Testis (tissue), 3 donors: ENCODE results near the gene CBLC. TPM values are rescaled to one million over a fixed set of nuclear protein-coding genes. Genes with fewer than 3 reads are reported as not detected.

Source experiments
- DNase-seq: peaks from one replicate; pipeline ENCODE4 v3.0.0-alpha.2; 2019
- H3K27ac ChIP-seq, 2 donors: fragments of 200-600 bp; sonication (generic); one replicate each; pipeline ENCODE4 v1.5.1; 2019
- H3K27me3 ChIP-seq: fragments of 200-600 bp; sonication (generic); one replicate; pipeline ENCODE4 v1.5.1; 2019
- H3K36me3 ChIP-seq: fragments of 200-600 bp; sonication (generic); one replicate; pipeline ENCODE4 v1.5.1; 2017; ENCODE audit warnings: low read depth; ENCODE audit errors: missing control alignments
- H3K4me1 ChIP-seq: fragments of 200-600 bp; sonication (generic); one replicate; pipeline ENCODE4 v1.5.1; 2019
- H3K4me3 ChIP-seq, 2 donors: fragments of 200-600 bp; sonication (generic); one replicate each; pipeline ENCODE4 v1.5.1; 2017 to 2019
- H3K9me3 ChIP-seq: fragments of 200-600 bp; sonication (generic); one replicate; pipeline ENCODE4 v1.5.1; 2017
- POLR2A ChIP-seq: fragments of 450-650 bp; IDR thresholded peaks from one replicate; pipeline ENCODE4 v1.6.1; 2017; ENCODE audit warnings: antibody characterized with exemption, mild to moderate bottlenecking, moderate library complexity
- WGBS, 2 donors: methylation state at CpG; one replicate each; pipeline ENCODE4 v1.1.5; 2018; 5-methylcytosine and 5-hydroxymethylcytosine counted together
- intact Hi-C: fragments of 100-400 bp; cut with DNase I; formaldehyde crosslinking; loops from one replicate; pipeline ENCODE4 v1.15.1; 2023; ENCODE audit warnings: low total_unique reads
- polyA plus RNA-seq: library from polyadenylated mRNA; stranded (reverse); fragments of 350-450 nt; fragmentation: Illumina TruSeq; extraction: RNeasy Lipid Tissue Mini Kit (QIAGEN cat#74804); gene quantifications from one replicate; pipeline ENCODE4 v1.2.3, GENCODE V29; 2014; ENCODE audit warnings: low read depth, low replicate concordance; ENCODE audit not compliant: insufficient read depth
- total RNA-seq, 2 donors: library from RNA; depleted of rRNA; stranded (reverse); fragments of >200 nt; gene quantifications; one replicate each; pipeline ENCODE4 v1.2.3, GENCODE V29; 2016
- TF ChIP-seq, protein P1 (sequence below), 3 experiments: fragments of 450-650 bp in 2 of 3; fragments of 200-600 bp in 1 of 3; sonication (generic) in 1 of 3; IDR thresholded peaks; one replicate each; pipeline ENCODE4 v1.5.1; 2016 to 2019; ENCODE audit warnings: antibody characterized with exemption in 3 of 3, mild to moderate bottlenecking in 2 of 3, moderate library complexity in 1 of 3

CBLC gene
- total and polyA plus RNA-seq, 3 donors from 2014 or later = 1.9 to 6.9 (median 4.9) TPM

DNA sequence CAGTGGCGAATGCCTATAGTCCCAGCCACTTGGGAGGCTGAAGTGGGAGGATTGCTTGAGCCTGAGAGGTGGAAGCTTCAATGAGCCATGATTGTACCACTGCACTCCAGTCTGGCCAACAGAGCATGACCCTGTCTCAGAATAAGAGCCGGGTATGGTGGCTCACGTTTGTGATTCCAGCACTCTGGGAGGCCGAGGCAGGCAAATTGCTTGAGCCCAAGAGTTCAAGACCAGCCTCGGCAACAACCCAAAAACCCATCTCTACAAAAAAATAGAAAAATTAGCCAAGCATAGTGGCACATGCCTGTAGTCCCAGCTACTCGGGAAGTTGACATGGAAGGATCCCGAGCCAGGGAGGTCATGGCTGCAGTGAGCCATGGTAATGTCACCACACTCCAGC, 63.1 kb downstream of the CBLC start:
- H3K4me3 ChIP-seq = no peak overlapping the region
- no peaks in the 10 kb centered on the region for H3K27me3 ChIP-seq
- no peaks in the 10 kb centered on the region for H3K9me3 ChIP-seq
- TF ChIP-seq, protein P1, sequence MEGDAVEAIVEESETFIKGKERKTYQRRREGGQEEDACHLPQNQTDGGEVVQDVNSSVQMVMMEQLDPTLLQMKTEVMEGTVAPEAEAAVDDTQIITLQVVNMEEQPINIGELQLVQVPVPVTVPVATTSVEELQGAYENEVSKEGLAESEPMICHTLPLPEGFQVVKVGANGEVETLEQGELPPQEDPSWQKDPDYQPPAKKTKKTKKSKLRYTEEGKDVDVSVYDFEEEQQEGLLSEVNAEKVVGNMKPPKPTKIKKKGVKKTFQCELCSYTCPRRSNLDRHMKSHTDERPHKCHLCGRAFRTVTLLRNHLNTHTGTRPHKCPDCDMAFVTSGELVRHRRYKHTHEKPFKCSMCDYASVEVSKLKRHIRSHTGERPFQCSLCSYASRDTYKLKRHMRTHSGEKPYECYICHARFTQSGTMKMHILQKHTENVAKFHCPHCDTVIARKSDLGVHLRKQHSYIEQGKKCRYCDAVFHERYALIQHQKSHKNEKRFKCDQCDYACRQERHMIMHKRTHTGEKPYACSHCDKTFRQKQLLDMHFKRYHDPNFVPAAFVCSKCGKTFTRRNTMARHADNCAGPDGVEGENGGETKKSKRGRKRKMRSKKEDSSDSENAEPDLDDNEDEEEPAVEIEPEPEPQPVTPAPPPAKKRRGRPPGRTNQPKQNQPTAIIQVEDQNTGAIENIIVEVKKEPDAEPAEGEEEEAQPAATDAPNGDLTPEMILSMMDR (IDR thresholded peaks at IDR 0.05) = no peak
- TF ChIP-seq POLR2A = no peak
- no peaks in the 10 kb centered on the region for H3K4me1 ChIP-seq
- intact Hi-C loops = loop anchor here (5.0 to 10.0 kb wide), 2 partner anchors 34 to 56 kb away; partner anchors contain the start of gene BCAM
- H3K36me3 ChIP-seq = no peaks in the 10 kb centered on the region
- no peak overlapping the region for H3K27ac ChIP-seq
- 74 to 79% methylated on average over 7 of the region's 7 CpGs for WGBS, 2 donors
- no peak for DNase-seq

DNA sequence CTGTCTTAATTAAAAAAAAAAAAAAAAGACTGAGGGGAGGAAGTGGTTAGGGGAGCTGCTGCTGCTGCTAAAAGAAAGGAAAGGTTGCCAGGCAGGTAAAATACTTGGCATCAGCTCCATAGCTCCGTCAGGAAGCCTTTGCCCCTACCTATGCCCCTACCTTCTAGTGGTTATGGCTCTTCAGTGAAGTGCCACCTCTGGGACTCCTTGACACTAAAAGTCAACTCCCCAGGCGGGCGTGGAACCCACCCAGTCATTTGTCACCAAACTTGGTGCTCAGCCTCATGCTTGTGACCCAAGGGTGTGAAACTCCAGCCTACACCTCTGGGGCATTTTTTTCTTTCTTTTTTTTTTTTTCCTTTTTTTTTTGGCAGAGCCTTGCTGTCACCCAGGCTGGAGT, 63.5 kb downstream of the CBLC start:
- no peak for DNase-seq
- Histone ChIP-seq H3K36me3 (no peaks in the 10 kb centered on the region), H3K4me3 (no peak overlapping the region), H3K27me3 (no peaks in the 10 kb centered on the region), H3K9me3 (no peaks in the 10 kb centered on the region), H3K27ac (no peak overlapping the region), H3K4me1 (no peaks in the 10 kb centered on the region)
- WGBS, 2 donors = 84 to 96% methylated on average over 3 of the region's 3 CpGs
- intact Hi-C loops = loop anchor here (5.0 to 10.0 kb wide), 2 partner anchors 34 to 56 kb away; partner anchors contain the start of gene BCAM
- TF ChIP-seq, protein P1 (IDR thresholded peaks at IDR 0.05) = no peak
- no peak for TF ChIP-seq POLR2A

DNA sequence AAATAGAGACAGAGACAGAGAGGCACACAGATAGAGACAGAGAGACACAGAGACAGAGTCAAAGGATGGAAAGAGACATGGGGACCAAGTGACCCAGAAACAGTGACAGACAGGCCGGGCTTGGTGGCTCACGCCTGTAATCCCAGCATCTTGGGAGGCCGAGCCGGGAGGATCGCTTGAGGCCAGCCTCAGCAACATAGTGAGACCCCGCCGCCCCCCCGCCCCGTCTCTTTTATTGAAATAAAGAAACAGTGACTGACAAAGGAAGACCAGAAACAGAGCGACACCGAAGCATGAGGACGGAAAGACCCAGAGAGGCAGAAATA, 67.6 kb downstream of the CBLC start:
- Histone ChIP-seq H3K27me3 (no peaks in the 10 kb centered on the region), H3K9me3 (no peaks in the 10 kb centered on the region), H3K4me1 (peaks cover 21% of the 10 kb centered on the region), H3K36me3 (no peaks in the 10 kb centered on the region), H3K27ac (peak overlapping the region; percentile 83 to 88), H3K4me3 (peak overlapping the region; percentile 94 to 95)
- intact Hi-C loops = loop anchor here (10.0 kb wide), 1 partner anchor 60 kb away; no protein-coding TSS in a partner anchor
- TF ChIP-seq, protein P1 (IDR thresholded peaks at IDR 0.05) = no peak
- TF ChIP-seq POLR2A = no peak
- WGBS, 2 donors = 5% methylated on average over 12 of the region's 12 CpGs
- DNase-seq = no peak

DNA sequence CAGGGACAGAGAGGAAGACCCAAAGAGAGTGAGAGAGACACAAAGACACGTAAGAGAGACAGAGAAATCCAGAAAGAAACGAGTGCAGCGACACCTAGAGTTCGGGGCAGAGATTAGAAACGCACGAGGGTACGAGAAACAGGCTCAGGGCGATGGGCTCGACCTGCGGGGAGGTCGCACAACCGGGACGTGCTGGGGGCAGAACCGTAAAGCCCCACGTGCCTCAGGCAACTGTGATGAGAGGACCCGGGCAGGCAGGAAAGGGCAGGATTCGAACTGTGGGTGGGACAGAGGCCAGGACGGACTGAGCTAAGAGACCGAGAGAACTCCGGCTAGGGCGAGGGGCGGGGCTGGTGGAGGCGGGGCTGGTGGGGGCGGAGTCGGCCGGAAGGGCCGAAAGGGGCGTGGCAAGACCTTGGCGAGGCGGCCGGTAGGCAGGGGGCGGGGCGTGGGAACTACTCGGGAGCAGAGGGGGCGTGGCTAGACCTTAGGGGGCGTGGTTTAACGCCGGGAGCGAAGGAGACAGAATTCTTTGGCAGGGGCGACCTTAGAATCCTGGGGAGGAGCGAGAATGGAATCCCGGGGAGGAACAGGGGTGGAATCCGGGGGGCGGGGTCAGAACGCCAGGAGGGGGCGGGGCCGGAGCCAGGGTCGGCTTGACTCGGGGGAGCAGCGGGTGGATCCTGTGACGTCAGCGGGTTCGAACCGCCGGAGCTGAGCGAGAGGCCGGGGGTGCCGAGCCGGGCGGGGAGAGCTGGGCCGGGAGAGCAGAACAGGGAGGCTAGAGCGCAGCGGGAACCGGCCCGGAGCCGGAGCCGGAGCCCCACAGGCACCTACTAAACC, 68.1 kb downstream of the CBLC start, which contains the start of gene NECTIN2:
Gene NECTIN2, plus strand, starts transcription at position 686 of the 843 bp plus-strand sequence. CDS start 229 bp downstream, outside the sequence.
- H3K4me3 ChIP-seq = peak within 1 kb of the TSS; percentile 94 to 95
- DNase-seq = peak; percentile 100
- 0% methylated on average over 36 to 67 of the region's 67 CpGs for WGBS, 2 donors
- H3K27ac ChIP-seq = peak within 1 kb of the TSS; percentile 98 to 99
- H3K27me3 ChIP-seq = no peaks in the 10 kb centered on the region
- no peaks in the 10 kb centered on the region for H3K9me3 ChIP-seq
- no peaks in the 10 kb centered on the region for H3K36me3 ChIP-seq
- peaks cover 27% of the 10 kb centered on the region for H3K4me1 ChIP-seq
- TF ChIP-seq, protein P1 (IDR thresholded peaks at IDR 0.05) = peak; percentile 69 to 84 (median 82)
- peak; percentile 39 for TF ChIP-seq POLR2A
- intact Hi-C loops = loop anchor here (10.0 kb wide), 1 partner anchor 61 kb away; no protein-coding TSS in a partner anchor
